ENCODE results near the gene CYP2F1.
A peak's percentile ranks its signal among the peaks of the same experiment; 100 is the strongest.
"Not testable (repeated sequence)": the region's sequence is repeated elsewhere in the genome, so short reads cannot be mapped to it uniquely, and the experiment has no call there.

The CYP2F1 gene

GRCh38 chr19:41127801-41128300 lies 13.6 kb downstream of the CYP2F1 start:
- peak; percentile 83 for DNase-seq

GRCh38 chr19:41128692-41129091 lies 14.5 kb downstream of the CYP2F1 start:
- no peak for DNase-seq

- DNase-seq: no peak
These were observed 17.0 kb downstream of the CYP2F1 start for GRCh38 chr19:41131186-41131585.

GRCh38 chr19:41133260-41133659 lies 19.0 kb downstream of the CYP2F1 start:
- DNase-seq: no peak

GRCh38 chr19:41134616-41135015 lies 20.4 kb downstream of the CYP2F1 start:
- DNase-seq: no peak

GRCh38 chr19:41135390-41136384 lies 21.5 kb downstream of the CYP2F1 start:
- peak; percentile 66 for DNase-seq

GRCh38 chr19:41136636-41137455 lies 22.6 kb downstream of the CYP2F1 start:
- DNase-seq: no peak

- peak; percentile 85 for DNase-seq
These were observed 30.2 kb downstream of the CYP2F1 start for GRCh38 chr19:41144403-41144802.

GRCh38 chr19:41149831-41150230 lies 35.6 kb downstream of the CYP2F1 start:
- DNase-seq: no peak

- not testable (repeated sequence) for DNase-seq
These were observed 36.8 kb downstream of the CYP2F1 start for GRCh38 chr19:41150986-41151385.

- DNase-seq: no peak
These were observed 39.8 kb downstream of the CYP2F1 start for GRCh38 chr19:41154060-41154459.

GRCh38 chr19:41156207-41156606 lies 42.0 kb downstream of the CYP2F1 start:
- DNase-seq: no peak

GRCh38 chr19:41159881-41160280 lies 45.6 kb downstream of the CYP2F1 start:
- no peak for DNase-seq

- no peak for DNase-seq
These were observed 47.7 kb downstream of the CYP2F1 start for GRCh38 chr19:41161903-41162302.

GRCh38 chr19:41166944-41167804 lies 52.9 kb downstream of the CYP2F1 start:
- no peak for DNase-seq

GRCh38 chr19:41172297-41173164 lies 58.3 kb downstream of the CYP2F1 start:
- DNase-seq: no peak

- no peak for DNase-seq
These were observed 60.2 kb downstream of the CYP2F1 start for GRCh38 chr19:41174297-41174928.

- DNase-seq: peak; percentile 71
These were observed 61.9 kb downstream of the CYP2F1 start for GRCh38 chr19:41175801-41176777.
